Astrocyte of the spinal cord (primary cell): ENCODE measurements around the gene ABCD4.

Experiments used
- DNase-seq: peaks from one replicate; pipeline ENCODE4 v3.0.0; 2011; ENCODE audit warnings: low read depth, low spot score
- H3K4me3 ChIP-seq: 2 replicates; pipeline ENCODE4 v1.5.1; 2011; ENCODE audit warnings: low read depth, mild to moderate bottlenecking, low read length, moderate library complexity
- in situ Hi-C: cut with HindIII; loops from 2 replicates; pipeline ENCODE4 v1.10.0; 2017; ENCODE audit warnings: low sequenced_read_pairs
- TF ChIP-seq, protein P1 (sequence below): IDR thresholded peaks from 2 replicates; pipeline ENCODE4 v1.5.1; 2012; ENCODE audit warnings: low read depth, mild to moderate bottlenecking, low read length, inconsistent platforms

ABCD4 gene

DNA sequence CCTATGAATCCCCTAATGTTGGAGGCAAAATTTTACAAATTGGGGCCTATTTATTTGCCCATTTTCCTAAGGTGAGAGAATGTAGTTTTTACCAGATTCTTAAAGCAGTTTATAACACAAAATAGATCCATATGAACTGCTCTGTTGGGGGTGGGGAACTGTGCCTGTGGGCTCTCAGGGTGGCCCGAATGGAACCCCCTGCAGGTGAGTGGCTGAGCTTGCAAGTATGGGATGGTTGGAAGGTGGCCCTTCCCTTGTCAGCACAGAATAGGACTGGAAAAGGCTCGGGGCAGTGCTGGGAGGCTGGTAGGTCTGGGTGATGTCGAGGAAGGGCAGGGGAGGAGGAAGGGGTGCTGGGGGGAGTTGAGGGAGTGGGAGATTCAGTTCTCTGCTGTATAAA, 58.6 kb downstream of the ABCD4 start:
- H3K4me3 ChIP-seq = no peak overlapping the region
- DNase-seq = no peak
- in situ Hi-C loops = no loop called here
- TF ChIP-seq, protein P1, sequence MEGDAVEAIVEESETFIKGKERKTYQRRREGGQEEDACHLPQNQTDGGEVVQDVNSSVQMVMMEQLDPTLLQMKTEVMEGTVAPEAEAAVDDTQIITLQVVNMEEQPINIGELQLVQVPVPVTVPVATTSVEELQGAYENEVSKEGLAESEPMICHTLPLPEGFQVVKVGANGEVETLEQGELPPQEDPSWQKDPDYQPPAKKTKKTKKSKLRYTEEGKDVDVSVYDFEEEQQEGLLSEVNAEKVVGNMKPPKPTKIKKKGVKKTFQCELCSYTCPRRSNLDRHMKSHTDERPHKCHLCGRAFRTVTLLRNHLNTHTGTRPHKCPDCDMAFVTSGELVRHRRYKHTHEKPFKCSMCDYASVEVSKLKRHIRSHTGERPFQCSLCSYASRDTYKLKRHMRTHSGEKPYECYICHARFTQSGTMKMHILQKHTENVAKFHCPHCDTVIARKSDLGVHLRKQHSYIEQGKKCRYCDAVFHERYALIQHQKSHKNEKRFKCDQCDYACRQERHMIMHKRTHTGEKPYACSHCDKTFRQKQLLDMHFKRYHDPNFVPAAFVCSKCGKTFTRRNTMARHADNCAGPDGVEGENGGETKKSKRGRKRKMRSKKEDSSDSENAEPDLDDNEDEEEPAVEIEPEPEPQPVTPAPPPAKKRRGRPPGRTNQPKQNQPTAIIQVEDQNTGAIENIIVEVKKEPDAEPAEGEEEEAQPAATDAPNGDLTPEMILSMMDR = peak; percentile 6

DNA sequence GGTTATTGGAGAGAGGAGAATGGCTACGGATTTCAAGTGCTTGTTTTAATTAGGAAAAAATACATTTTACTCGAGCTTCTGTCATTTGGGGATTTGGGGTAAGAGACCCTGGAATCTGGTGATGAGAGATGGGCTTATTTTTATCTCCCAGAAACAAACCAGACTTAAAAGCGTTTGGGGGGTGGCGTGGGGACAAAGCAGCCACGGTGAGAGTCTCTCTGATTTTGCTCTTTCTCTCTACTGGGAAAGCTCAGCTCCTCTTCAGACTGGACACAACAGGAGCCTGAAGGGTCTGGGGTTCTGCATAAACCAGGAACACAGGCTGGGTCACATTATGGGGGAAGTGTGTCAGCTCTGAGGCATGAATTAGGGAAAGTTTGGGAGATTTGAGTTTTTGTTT, 59.7 kb downstream of the ABCD4 start:
- in situ Hi-C loops = no loop called here
- no peak for DNase-seq
- TF ChIP-seq, protein P1 = no peak
- H3K4me3 ChIP-seq = no peak overlapping the region

DNA sequence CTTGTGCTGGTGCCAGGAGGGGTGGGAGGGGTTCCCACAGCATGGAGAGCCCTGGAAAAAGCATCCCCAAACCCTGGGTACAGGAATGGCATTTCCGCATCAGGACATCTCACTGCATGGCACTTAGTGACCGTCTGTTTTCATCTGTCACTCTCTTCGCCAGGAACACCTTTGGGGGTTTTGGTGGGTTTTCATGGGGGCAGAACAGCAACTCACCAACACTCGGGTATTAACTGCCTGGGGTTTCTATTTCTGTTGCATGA, 60.0 kb downstream of the ABCD4 start:
- DNase-seq = no peak
- TF ChIP-seq, protein P1 = no peak
- no peak overlapping the region for H3K4me3 ChIP-seq
- in situ Hi-C loops = no loop called here

DNA sequence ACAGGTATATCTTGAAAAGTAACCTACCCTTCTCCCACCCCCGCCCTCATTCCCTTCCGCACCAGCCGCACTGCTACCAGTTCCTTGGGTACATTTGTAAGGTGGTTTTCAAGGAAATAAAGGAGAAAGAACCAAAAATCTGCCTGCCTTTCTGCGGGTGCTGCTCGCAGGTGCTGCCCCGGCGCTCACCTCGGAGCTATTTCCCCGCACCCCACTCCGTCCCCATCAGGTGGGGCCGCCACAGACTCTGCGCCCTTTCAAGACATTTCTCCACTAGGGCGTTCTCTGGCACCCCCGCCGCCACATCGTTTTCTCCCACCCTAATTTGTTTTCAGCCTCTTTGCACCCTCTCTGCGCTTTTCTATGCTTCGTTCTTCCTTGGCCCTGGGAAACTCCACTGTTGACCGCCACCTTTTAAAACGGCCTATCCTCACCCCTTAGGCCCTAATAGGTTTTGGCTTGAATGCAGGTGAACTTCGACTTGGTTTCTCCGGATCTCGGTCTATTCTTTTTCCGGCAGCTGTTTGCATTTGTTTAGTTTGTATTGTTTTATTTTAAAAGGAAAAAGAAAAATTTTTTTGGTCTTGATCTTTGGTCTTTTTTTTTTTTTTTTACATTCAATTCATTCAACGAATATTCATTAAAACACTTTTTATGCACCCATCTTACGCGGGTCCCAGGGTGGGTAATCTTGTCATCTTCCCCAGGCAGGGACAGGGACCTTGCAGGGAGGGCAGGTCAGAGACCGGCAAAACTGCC, 60.5 kb downstream of the ABCD4 start:
- H3K4me3 ChIP-seq = no peak overlapping the region
- TF ChIP-seq, protein P1 = no peak
- in situ Hi-C loops = no loop called here
- DNase-seq = peak; percentile 2

DNA sequence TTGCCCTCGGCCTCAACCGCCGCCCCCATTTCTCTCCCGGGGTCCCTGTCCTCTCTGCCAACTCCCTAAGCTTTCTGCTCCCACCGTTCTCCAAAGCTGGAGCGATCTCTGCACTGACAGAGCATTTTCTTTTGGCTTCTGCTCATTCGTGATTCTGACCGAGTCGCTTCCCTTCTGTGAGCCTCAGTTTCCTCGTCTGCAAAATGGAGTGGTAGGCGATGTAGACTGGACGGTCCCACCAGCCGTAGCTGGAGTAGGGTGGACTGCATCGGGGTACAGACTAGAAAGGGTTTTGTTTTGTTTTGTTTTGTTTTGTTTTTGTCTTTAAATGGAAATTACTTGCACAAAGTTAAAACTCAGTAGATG, 61.1 kb downstream of the ABCD4 start:
- DNase-seq = no peak
- in situ Hi-C loops = no loop called here
- TF ChIP-seq, protein P1 = no peak
- no peak overlapping the region for H3K4me3 ChIP-seq

DNA sequence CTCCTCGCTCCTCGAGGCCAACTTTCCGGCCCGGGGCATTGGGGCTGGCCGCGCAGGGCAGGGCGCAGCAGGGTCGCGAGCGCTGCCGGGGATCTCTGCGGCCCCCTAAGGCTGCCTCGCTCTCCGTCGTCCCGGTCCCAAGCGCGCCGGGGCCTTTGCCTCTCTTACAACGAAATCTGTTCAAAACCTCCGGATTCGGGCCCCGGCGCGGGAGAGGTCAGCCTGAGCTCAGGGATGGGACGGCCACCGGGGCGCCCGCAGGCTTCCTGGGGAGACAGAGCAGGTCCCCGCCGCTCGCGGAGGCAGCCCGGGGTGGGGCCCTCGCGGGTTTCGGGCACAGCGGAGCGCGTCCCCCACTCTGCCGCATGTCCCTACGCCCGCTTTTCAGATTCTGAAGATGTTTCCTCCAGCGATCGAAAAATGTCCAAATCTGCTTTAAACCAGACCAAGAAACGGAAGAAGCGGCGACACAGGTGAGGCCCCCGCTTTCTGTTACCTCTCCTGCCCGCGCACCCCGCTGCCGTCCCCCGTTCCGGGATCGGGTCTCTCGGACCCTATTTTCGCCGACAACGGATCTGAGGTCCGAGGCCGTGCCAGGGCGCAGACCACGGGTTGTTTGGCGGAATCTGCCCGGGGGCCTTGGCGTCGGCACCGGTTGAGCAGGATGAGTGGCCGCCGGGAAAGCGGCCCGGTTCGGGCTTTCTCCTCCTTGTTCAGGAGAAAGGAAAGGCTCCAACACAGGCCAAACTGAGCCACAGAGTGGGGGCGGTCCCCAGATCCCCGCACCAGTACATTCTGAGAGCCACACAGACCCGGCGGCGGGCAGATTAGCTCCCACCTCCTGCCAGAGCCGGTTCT, 61.7 kb downstream of the ABCD4 start:
- in situ Hi-C loops = no loop called here
- TF ChIP-seq, protein P1 = no peak
- peak; percentile 4 for DNase-seq
- no peak overlapping the region for H3K4me3 ChIP-seq
